Measurements from ENCODE around the gene CLCC1.

GRCh38 chr1:108951242-108951641, 12.0 kb downstream of the CLCC1 start:
- TF ChIP-seq POLR2A (IDR thresholded peaks at IDR 0.05) (no peak), CTCF (IDR thresholded peaks at IDR 0.05) (no peak), EP300 (IDR thresholded peaks at IDR 0.05) (no peak)
